UCSD-AML1 (cell line): ENCODE results near the gene YIF1A.
"Not testable (repeated sequence)": the region's sequence is repeated elsewhere in the genome, so short reads cannot be mapped to it uniquely, and the experiment has no call there.

Experiments used
- DNase-seq: peaks from one replicate; lab custom pipeline; 2025; ENCODE audit not compliant: unreplicated experiment; lab: John Stamatoyannopoulos, UW

YIF1A gene

GRCh38 chr11:66326261-66327111, 37.5 kb upstream of the YIF1A start:
- peak; percentile 83 for DNase-seq

GRCh38 chr11:66325263-66325671, 36.3 kb upstream of the YIF1A start:
- DNase-seq: peak; percentile 50

- DNase-seq: no peak
Observed at GRCh38 chr11:66324664-66325063, 35.7 kb upstream of the YIF1A start.

GRCh38 chr11:66323684-66324083, 34.7 kb upstream of the YIF1A start:
- DNase-seq: no peak

- DNase-seq: no peak
Observed at GRCh38 chr11:66322732-66323427, 33.9 kb upstream of the YIF1A start.

GRCh38 chr11:66321606-66322005, 32.7 kb upstream of the YIF1A start:
- DNase-seq: no peak

GRCh38 chr11:66320748-66321147, 31.8 kb upstream of the YIF1A start:
- not testable (repeated sequence) for DNase-seq

- DNase-seq: not testable (repeated sequence)
Observed at GRCh38 chr11:66320289-66320688, 31.3 kb upstream of the YIF1A start.

GRCh38 chr11:66318600-66318970, 29.6 kb upstream of the YIF1A start:
- no peak for DNase-seq

GRCh38 chr11:66317723-66318599, 29.0 kb upstream of the YIF1A start:
- peak; percentile 60 for DNase-seq

GRCh38 chr11:66317322-66317722, 28.4 kb upstream of the YIF1A start:
- DNase-seq: no peak

GRCh38 chr11:66316849-66317251, 27.9 kb upstream of the YIF1A start, which contains the start of gene CD248:
CD248 (minus strand) TSS chr11:66317044; CDS start chr11:66317027, 17 bp downstream.
- no peak for DNase-seq

GRCh38 chr11:66315921-66316811, 27.2 kb upstream of the YIF1A start:
- DNase-seq: no peak

- DNase-seq: no peak
Observed at GRCh38 chr11:66315498-66315885, 26.5 kb upstream of the YIF1A start.

- no peak for DNase-seq
Observed at GRCh38 chr11:66314561-66315497, 25.9 kb upstream of the YIF1A start.

- no peak for DNase-seq
Observed at GRCh38 chr11:66314186-66314501, 25.2 kb upstream of the YIF1A start.

- no peak for DNase-seq
Observed at GRCh38 chr11:66313321-66314185, 24.6 kb upstream of the YIF1A start.

- DNase-seq: peak; percentile 98
Observed at GRCh38 chr11:66312549-66313320, 23.8 kb upstream of the YIF1A start.
